Heart left ventricle (tissue), 16 donors: ENCODE data around the gene ZNF365. TPM values are rescaled to one million over a fixed set of nuclear protein-coding genes. Genes with fewer than 3 reads are reported as not detected.

Experiments used
- ATAC-seq, 4 donors: fragments of 200-7000 bp; cut with Tn5 transposase; one replicate each; pipeline ENCODE4 v1.9.1; 2020 to 2022; ENCODE audit warnings: moderate library complexity in 4 of 4, mild to moderate bottlenecking in 3 of 4, moderate number of reproducible peaks in 1 of 4
- DNase-seq, 5 donors: peaks; one replicate each; pipeline ENCODE4 v3.0.0-alpha.2; 2020
- H3K27ac ChIP-seq, 12 donors: fragments of 200-600 bp; sonication (generic) in 4 of 12; one replicate each; pipeline versions ENCODE4 v1.5.0 to v1.8.0; 2016 to 2022; ENCODE audit warnings: mild to moderate bottlenecking in 2 of 12
- H3K27me3 ChIP-seq, 9 donors: fragments of 200-600 bp; sonication (generic) in 2 of 9; one replicate each; pipeline versions ENCODE4 v1.5.1 to v1.8.0; 2016 to 2022; ENCODE audit warnings: mild to moderate bottlenecking in 3 of 9
- H3K36me3 ChIP-seq, 9 donors: fragments of 200-600 bp; sonication (generic) in 2 of 9; one replicate each; pipeline versions ENCODE4 v1.5.0 to v1.8.0; 2018 to 2022; ENCODE audit warnings: mild to moderate bottlenecking in 2 of 9
- H3K4me1 ChIP-seq, 12 donors: fragments of 200-600 bp; sonication (generic) in 4 of 12; one replicate each; pipeline versions ENCODE4 v1.5.0 to v1.8.0; 2016 to 2022; ENCODE audit warnings: mild to moderate bottlenecking in 3 of 12
- H3K4me3 ChIP-seq, 12 donors: fragments of 200-600 bp; sonication (generic) in 4 of 12; one replicate each; pipeline versions ENCODE4 v1.5.0 to v1.8.0; 2017 to 2022; ENCODE audit warnings: mild to moderate bottlenecking in 9 of 12, moderate library complexity in 4 of 12
- H3K9me3 ChIP-seq, 12 donors: fragments of 200-600 bp; sonication (generic) in 4 of 12; one replicate each; pipeline versions ENCODE4 v1.5.0 to v1.8.0; 2016 to 2022; ENCODE audit warnings: mild to moderate bottlenecking in 1 of 12
- CTCF ChIP-seq, 12 donors: fragments of 200-600 bp; sonication (generic) in 4 of 12; IDR thresholded peaks; one replicate each; pipeline versions ENCODE4 v1.5.0 to v1.8.0; 2018 to 2022; ENCODE audit warnings: antibody characterized with exemption in 12 of 12, mild to moderate bottlenecking in 5 of 12
- POLR2A ChIP-seq, 2 donors: fragments of 450-650 bp; IDR thresholded peaks; one replicate each; pipeline ENCODE4 v1.6.1; 2017; ENCODE audit warnings: antibody characterized with exemption in 2 of 2, mild to moderate bottlenecking in 2 of 2, moderate library complexity in 2 of 2
- WGBS, 4 donors: extraction: QIAGEN DNeasy Blood & Tissue Kit in 2 of 4; methylation state at CpG; one replicate each; pipeline versions ENCODE4 v1.1.5 to v1.1.7; 2013 to 2018; 5-methylcytosine and 5-hydroxymethylcytosine counted together
- intact Hi-C, 10 donors: fragments of 100-400 bp; cut with DNase I; formaldehyde crosslinking; loops; one replicate each; pipeline versions ENCODE4 v1.11.1 to v1.14.2; 2022
- polyA plus RNA-seq, 2 donors: library from polyadenylated mRNA; stranded (reverse); fragments of 200-250 nt; gene quantifications; one replicate each; pipeline ENCODE4 v1.2.3, GENCODE V29; 2013
- total RNA-seq, 9 donors: library from RNA; depleted of rRNA in 2 of 9; stranded (reverse); fragments of >200 nt in 2 of 9; fragmentation: NEBNext Ultra II Directional in 3 of 9; extraction: Animal tissue kit (Norgen Biotek cat#: 25700) in 3 of 9; gene quantifications; one replicate each; pipeline versions ENCODE4 v1.1.0 to v1.2.4, GENCODE V29; 2016 to 2023
- donor health status: ischemic (EF 13 %, LVEDD 7.1; RV severe dilation, severe dysfunction).
- donor health status: healthy with polysubstance abuse.
- donor health status: DM: no; HTN: yes; CAD: no.
- donor health status: DM: no; HTN: no; CAD: no.
- donor health status: ischemic (EF 25% LVEDD 6.9; RV normal size, moderate dysfunction).
- donor health status: ischemic (EF 25% LVEDD 5.7; RV mildly dilated, moderate dysfunction).
- donor health status: healthy.
- donor health status: DM: yes; HTN: yes; CAD: no.
- donor health status: ischemic (EF 35%, LVEDD 5.7; RV mildly dilated, moderate dysfunction).
- donor health status: nonischemic (EF 11% LVEDD 7.7; RV severe dilation, severe dysfunction).
- donor health status: DM: yes; HTN: yes; CAD: no.
- donor health status: PGD.
- donor health status: ischemic (EF 29% LVEDD 5.4; RV normal size, mild dysfunction).
- donor health status: nonischemic (EF 23%, LVEDD 6.1; RV moderate dilation, normal function).

The ZNF365 gene
- total and polyA plus RNA-seq, 11 donors, result 0.08 to 0.63 (median 0.27) TPM; not detected in 3

- no peaks in the 10 kb centered on the region for H3K27me3 ChIP-seq
- H3K4me1 ChIP-seq, result peaks cover 0 to 13% (median 0%) of the 10 kb centered on the region in 12 donors
- intact Hi-C loops, result no loop called here
- ATAC-seq (peak in 3 of 4 donors; percentile 46 to 71 (median 59)), DNase-seq (no peak)
- no peaks in the 10 kb centered on the region for H3K9me3 ChIP-seq
- H3K27ac ChIP-seq, result peak overlapping the region in 5 of 12 donors; percentile 50 to 77 (median 56)
- H3K36me3 ChIP-seq, result no peaks in the 10 kb centered on the region
- 81 to 87% (median 84%) methylated on average over 6 of the region's 6 CpGs for WGBS, 4 donors
- TF ChIP-seq CTCF (IDR thresholded peaks at IDR 0.05) (no peak), POLR2A (IDR thresholded peaks at IDR 0.05) (no peak)
- H3K4me3 ChIP-seq, result no peak overlapping the region
These were observed 7.4 kb downstream of the ZNF365 start for GRCh38 chr10:62381385-62382102.

GRCh38 chr10:62382831-62383230, 8.7 kb downstream of the ZNF365 start:
- no peak for DNase-seq
- Histone ChIP-seq H3K27ac (no peak overlapping the region), H3K36me3 (no peaks in the 10 kb centered on the region), H3K4me3 (no peak overlapping the region), H3K4me1 (peaks cover 0 to 18% (median 0%) of the 10 kb centered on the region in 12 donors), H3K27me3 (no peaks in the 10 kb centered on the region), H3K9me3 (no peaks in the 10 kb centered on the region)
- TF ChIP-seq CTCF (IDR thresholded peaks at IDR 0.05), result no peak
- TF ChIP-seq POLR2A (IDR thresholded peaks at IDR 0.05), result no peak
- no peak for ATAC-seq
- intact Hi-C loops, result no loop called here
- 80 to 85% (median 81%) methylated on average over 4 of the region's 4 CpGs for WGBS, 4 donors

GRCh38 chr10:62384057-62384446, 9.9 kb downstream of the ZNF365 start:
- H3K27me3 ChIP-seq, result no peaks in the 10 kb centered on the region
- intact Hi-C loops, result no loop called here
- H3K4me3 ChIP-seq, result no peak overlapping the region
- H3K4me1 ChIP-seq, result peaks cover 0 to 18% (median 0%) of the 10 kb centered on the region in 12 donors
- H3K36me3 ChIP-seq, result no peaks in the 10 kb centered on the region
- peak in 3 of 4 donors; percentile 49 to 52 (median 51) for ATAC-seq
- peak overlapping the region in 2 of 12 donors; percentile 35 to 36 for H3K27ac ChIP-seq
- 80 to 90% (median 83%) methylated on average over 5 of the region's 5 CpGs for WGBS, 4 donors
- TF ChIP-seq POLR2A (IDR thresholded peaks at IDR 0.05), result no peak
- TF ChIP-seq CTCF (IDR thresholded peaks at IDR 0.05), result no peak
- H3K9me3 ChIP-seq, result no peaks in the 10 kb centered on the region
- no peak for DNase-seq

- Histone ChIP-seq H3K27ac (peak overlapping the region in 3 of 12 donors; percentile 35 to 38 (median 36)), H3K4me1 (peaks cover 0 to 18% (median 0%) of the 10 kb centered on the region in 12 donors), H3K4me3 (no peak overlapping the region), H3K36me3 (no peaks in the 10 kb centered on the region), H3K9me3 (no peaks in the 10 kb centered on the region), H3K27me3 (no peaks in the 10 kb centered on the region)
- DNase-seq, result no peak
- WGBS, 4 donors, result 64 to 78% (median 68%) methylated on average over 4 of the region's 4 CpGs
- no peak for ATAC-seq
- TF ChIP-seq CTCF (IDR thresholded peaks at IDR 0.05), result no peak
- TF ChIP-seq POLR2A (IDR thresholded peaks at IDR 0.05), result no peak
- intact Hi-C loops, result no loop called here
These were observed 10.4 kb downstream of the ZNF365 start for GRCh38 chr10:62384447-62385081.
